Thyroid gland (tissue), 4 donors: ENCODE measurements around the gene CREB3L2. TPM values are rescaled to one million over a fixed set of nuclear protein-coding genes. Genes with fewer than 3 reads are reported as not detected.

Source experiments
- DNase-seq, 2 donors: peaks; one replicate each; pipeline ENCODE4 v3.0.0-alpha.2; 2019
- H3K27ac ChIP-seq, 3 donors: fragments of 200-600 bp; sonication (generic); 1 replicate in 2 of 3; 2 replicates in 1 of 3; pipeline ENCODE4 v1.5.1; 2016 to 2019; ENCODE audit warnings: mild to moderate bottlenecking in 1 of 3, moderate library complexity in 1 of 3
- H3K27me3 ChIP-seq: fragments of 200-600 bp; sonication (generic); one replicate; pipeline ENCODE4 v1.5.1; 2019
- H3K36me3 ChIP-seq, 2 donors: fragments of 200-600 bp; sonication (generic); one replicate each; pipeline ENCODE4 v1.5.1; 2016 to 2019
- H3K4me1 ChIP-seq, 2 donors: fragments of 200-600 bp; sonication (generic); one replicate each; pipeline ENCODE4 v1.5.1; 2017 to 2019
- H3K4me3 ChIP-seq, 3 donors: fragments of 200-600 bp; sonication (generic); replicated peaks in 1 of 3; 1 replicate in 2 of 3; 2 replicates in 1 of 3; pipeline ENCODE4 v1.5.1; 2016; ENCODE audit warnings: mild to moderate bottlenecking in 1 of 3
- H3K9me3 ChIP-seq: fragments of 200-600 bp; sonication (generic); one replicate; pipeline ENCODE4 v1.5.1; 2017
- POLR2A ChIP-seq, 2 donors: fragments of 450-650 bp; IDR thresholded peaks; one replicate each; pipeline ENCODE4 v1.6.1; 2017; ENCODE audit warnings: antibody characterized with exemption in 2 of 2, mild to moderate bottlenecking in 2 of 2, moderate library complexity in 1 of 2
- WGBS, 2 donors: methylation state at CpG; one replicate each; pipeline ENCODE4 v1.1.5; 2017; 5-methylcytosine and 5-hydroxymethylcytosine counted together
- intact Hi-C: fragments of 100-400 bp; cut with DNase I; formaldehyde crosslinking; loops from one replicate; pipeline ENCODE4 v1.15.1; 2023
- total RNA-seq, 4 donors: library from RNA; depleted of rRNA; stranded (reverse); fragments of >200 nt; gene quantifications; one replicate each; pipeline ENCODE4 v1.2.3, GENCODE V29; 2016
- TF ChIP-seq, protein P1 (sequence below), 6 experiments: fragments of 200-600 bp in 3 of 6; fragments of 450-650 bp in 3 of 6; sonication (generic) in 3 of 6; IDR thresholded peaks; one replicate each; pipeline ENCODE4 v1.5.1; 2016 to 2019; ENCODE audit warnings: antibody characterized with exemption in 6 of 6, mild to moderate bottlenecking in 2 of 6, inconsistent platforms in 1 of 6, moderate library complexity in 1 of 6

Gene CREB3L2
- total RNA-seq, 4 donors from 2014 or later = 86.1 to 143 (median 103) TPM

DNA sequence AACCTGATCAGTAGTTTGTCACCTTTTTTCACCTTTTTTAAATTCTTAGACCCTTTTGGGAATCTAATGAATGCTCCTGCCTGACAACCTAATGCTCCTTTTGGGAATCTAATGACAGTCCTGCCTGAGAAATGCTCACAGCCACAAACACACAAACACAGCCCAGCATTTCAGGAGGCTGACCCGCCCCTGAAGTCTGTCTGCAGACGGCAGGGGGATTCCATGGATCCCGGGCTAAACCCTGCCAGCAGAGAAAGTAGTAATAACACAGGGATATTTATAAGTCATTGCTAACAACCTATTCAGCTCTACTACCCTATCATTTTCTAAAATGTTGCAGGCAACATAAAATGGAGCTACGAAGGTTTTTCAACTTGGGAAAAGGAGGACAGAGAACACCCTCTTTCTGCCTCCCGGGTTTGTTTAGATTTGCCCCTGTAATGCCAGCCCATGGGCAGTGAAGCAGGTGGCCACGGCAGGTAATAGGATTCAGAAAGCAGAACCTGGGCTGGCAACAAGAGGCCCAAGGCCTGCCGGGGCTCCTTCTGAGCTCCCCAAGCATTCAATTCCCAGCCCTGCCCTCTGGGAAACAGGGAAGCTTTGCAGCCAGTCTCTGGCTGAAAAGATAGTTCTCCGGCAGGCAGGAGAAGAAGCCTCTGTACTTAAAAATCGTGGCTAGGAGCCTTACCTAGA is 65.2 kb downstream of the CREB3L2 start:
- intact Hi-C loops = no loop called here
- Histone ChIP-seq H3K4me1 (peaks cover 58 to 77% of the 10 kb centered on the region in 2 donors), H3K27ac (peak overlapping the region; percentile 77 to 82 (median 77)), H3K4me3 (no peak overlapping the region), H3K36me3 (no peaks in the 10 kb centered on the region), H3K9me3 (no peaks in the 10 kb centered on the region), H3K27me3 (no peaks in the 10 kb centered on the region)
- no peak for TF ChIP-seq POLR2A (IDR thresholded peaks at IDR 0.05)
- TF ChIP-seq, protein P1, sequence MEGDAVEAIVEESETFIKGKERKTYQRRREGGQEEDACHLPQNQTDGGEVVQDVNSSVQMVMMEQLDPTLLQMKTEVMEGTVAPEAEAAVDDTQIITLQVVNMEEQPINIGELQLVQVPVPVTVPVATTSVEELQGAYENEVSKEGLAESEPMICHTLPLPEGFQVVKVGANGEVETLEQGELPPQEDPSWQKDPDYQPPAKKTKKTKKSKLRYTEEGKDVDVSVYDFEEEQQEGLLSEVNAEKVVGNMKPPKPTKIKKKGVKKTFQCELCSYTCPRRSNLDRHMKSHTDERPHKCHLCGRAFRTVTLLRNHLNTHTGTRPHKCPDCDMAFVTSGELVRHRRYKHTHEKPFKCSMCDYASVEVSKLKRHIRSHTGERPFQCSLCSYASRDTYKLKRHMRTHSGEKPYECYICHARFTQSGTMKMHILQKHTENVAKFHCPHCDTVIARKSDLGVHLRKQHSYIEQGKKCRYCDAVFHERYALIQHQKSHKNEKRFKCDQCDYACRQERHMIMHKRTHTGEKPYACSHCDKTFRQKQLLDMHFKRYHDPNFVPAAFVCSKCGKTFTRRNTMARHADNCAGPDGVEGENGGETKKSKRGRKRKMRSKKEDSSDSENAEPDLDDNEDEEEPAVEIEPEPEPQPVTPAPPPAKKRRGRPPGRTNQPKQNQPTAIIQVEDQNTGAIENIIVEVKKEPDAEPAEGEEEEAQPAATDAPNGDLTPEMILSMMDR (IDR thresholded peaks at IDR 0.05) = peak in 1 of 6 experiments; percentile 9
- WGBS, 2 donors = 52 to 69% methylated on average over 9 of the region's 9 CpGs
- DNase-seq = peak; percentile 47 to 60

DNA sequence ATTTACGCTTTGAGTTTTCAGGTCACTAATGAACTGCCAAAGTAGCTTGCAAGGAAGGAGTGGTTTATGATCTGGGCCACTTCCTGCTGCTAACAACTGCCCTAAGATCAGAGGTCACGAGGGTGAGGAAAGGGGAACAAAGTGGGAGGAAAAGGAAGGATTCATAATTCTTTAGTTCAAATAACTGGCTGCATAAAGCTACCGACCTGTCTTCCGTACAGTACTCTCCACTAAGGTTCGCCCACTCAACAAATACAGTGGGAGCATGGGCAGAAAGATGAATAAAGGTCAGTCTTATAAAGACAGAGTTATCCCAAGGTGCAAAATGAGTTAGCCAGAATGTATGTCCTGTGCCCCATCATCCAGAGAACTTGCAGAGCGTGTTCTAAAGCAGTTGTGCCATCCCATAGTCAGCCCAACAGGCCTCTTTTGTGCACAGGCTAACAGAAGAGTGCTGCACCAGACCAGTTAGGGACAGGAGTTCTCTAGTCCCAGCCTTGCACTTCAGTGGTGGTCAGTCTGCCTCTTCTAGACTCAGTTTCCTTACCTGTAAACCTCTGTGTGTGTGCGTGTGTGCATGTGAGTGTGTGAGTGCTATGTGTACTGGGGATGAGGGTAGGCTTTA is 65.9 kb downstream of the CREB3L2 start:
- Histone ChIP-seq H3K4me3 (no peak overlapping the region), H3K9me3 (no peaks in the 10 kb centered on the region), H3K4me1 (peaks cover 57 to 73% of the 10 kb centered on the region in 2 donors), H3K36me3 (no peaks in the 10 kb centered on the region), H3K27me3 (no peaks in the 10 kb centered on the region), H3K27ac (peak overlapping the region; percentile 77 to 82 (median 77))
- intact Hi-C loops = no loop called here
- TF ChIP-seq POLR2A (IDR thresholded peaks at IDR 0.05) = no peak
- TF ChIP-seq, protein P1 (IDR thresholded peaks at IDR 0.05) = no peak
- WGBS, 2 donors = 74 to 86% methylated on average over 7 of the region's 7 CpGs
- DNase-seq = no peak

DNA sequence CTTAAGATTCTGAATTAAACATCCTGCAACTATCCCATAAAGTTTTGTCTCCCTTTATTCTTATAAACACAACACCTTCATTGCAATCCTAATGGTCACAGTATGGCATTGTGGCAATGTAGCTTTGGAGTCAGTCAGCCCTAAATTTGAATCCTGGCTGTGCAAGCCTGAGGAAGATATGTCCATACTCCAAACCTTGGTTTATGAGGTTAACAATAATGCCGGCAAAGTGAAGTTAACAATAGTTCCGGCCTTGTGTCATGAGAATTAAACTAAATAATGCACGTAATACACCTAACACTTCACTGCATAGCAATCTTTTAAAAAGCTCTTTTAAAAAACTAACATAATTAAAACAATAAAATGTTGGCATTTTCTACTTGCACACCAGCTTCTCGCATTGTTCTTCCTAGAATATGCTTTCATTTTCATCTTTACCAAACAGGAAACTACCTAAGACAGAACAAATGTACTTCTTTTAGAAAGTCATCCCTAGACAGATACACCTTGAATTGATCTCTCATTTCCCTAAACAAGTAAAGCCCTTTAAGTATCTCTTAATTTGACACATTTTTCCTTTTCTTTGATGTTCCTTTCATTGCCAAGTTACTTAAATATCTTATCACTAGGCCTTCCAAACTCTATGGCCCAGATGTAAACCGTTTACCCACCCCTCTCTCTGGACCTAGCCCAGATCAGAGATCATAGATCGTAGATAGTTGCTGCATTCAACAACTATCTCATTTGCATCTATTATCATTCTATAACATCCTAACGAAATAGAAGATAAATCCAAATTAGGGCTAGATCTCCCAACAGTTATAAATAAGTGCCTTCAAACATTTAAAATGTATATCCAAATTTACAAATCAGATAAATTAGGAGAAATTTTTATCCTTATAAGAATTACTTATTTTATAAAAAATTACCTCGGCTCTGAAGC is 66.7 kb downstream of the CREB3L2 start:
- no peak for DNase-seq
- no peaks in the 10 kb centered on the region for H3K9me3 ChIP-seq
- TF ChIP-seq, protein P1 (IDR thresholded peaks at IDR 0.05) = no peak
- WGBS, 2 donors = 79 to 82% methylated on average over 8 of the region's 8 CpGs
- H3K4me3 ChIP-seq = no peak overlapping the region
- intact Hi-C loops = no loop called here
- peak overlapping the region; percentile 5 to 77 (median 77) for H3K27ac ChIP-seq
- peaks cover 51 to 65% of the 10 kb centered on the region in 2 donors for H3K4me1 ChIP-seq
- no peaks in the 10 kb centered on the region for H3K27me3 ChIP-seq
- no peaks in the 10 kb centered on the region for H3K36me3 ChIP-seq

DNA sequence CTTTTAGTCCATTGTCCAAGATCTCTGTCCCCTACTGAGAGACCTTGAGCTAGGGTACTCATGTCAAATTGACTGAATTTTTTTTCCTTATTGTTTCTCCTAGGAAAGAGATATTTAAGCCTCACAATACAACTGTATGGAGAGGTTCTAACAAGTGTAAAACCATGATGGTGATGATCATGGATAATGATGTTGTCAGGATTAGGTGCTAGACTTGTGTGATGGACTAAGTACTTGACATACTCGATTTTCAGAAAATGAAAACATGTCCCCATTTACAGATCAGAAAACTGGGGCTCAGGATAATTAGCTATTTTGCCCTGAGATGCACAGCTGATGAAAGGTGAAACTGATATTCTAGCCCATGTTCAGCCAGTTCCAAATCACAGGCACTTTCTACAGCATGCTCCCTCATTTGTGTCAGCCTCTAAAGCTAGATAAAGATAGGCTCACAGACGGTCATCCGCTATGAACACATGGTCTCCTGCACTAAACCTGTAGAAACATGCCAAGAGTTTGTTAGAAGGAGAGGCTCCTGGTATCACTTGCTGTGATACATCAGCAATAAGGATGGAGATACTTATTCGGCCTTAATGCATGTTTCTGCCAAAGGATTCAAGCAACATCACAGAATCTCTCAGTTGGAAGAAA is 67.6 kb downstream of the CREB3L2 start:
- WGBS, 2 donors = 78 to 88% methylated on average over 4 of the region's 4 CpGs
- no peak for TF ChIP-seq POLR2A (IDR thresholded peaks at IDR 0.05)
- TF ChIP-seq, protein P1 (IDR thresholded peaks at IDR 0.05) = no peak
- Histone ChIP-seq H3K9me3 (no peaks in the 10 kb centered on the region), H3K27me3 (no peaks in the 10 kb centered on the region), H3K36me3 (no peaks in the 10 kb centered on the region), H3K4me3 (no peak overlapping the region), H3K27ac (peak overlapping the region in 2 of 3 donors; percentile 77 to 86), H3K4me1 (peaks cover 49 to 59% of the 10 kb centered on the region in 2 donors)
- intact Hi-C loops = no loop called here
- DNase-seq = no peak
